ENCODE measurements around the gene CALU.

- TF ChIP-seq EZH2 (IDR thresholded peaks at IDR 0.05; ENCODE audit: insufficient read depth, poor library complexity, severe bottlenecking) (no peak), EZH2phosphoT487 (IDR thresholded peaks at IDR 0.05; ENCODE audit: insufficient read depth, low read depth) (no peak)
Measured at GRCh38 chr7:128794436-128794835, 55.3 kb downstream of the CALU start.

Measured in GM23248 (cell line).